ENCODE data around the gene CPLX1.

CPLX1 gene

GRCh38 chr4:854356-854755 lies 28.4 kb upstream of the CPLX1 start:
- DNase-seq: no peak

- no peak for DNase-seq
Measured at GRCh38 chr4:853416-853781, 27.5 kb upstream of the CPLX1 start.

GRCh38 chr4:851701-852430 lies 25.9 kb upstream of the CPLX1 start:
- DNase-seq: no peak

GRCh38 chr4:850323-850945 lies 24.5 kb upstream of the CPLX1 start:
- no peak for DNase-seq

- DNase-seq: no peak
Measured at GRCh38 chr4:849478-850175, 23.7 kb upstream of the CPLX1 start.

- no peak for DNase-seq
Measured at GRCh38 chr4:848803-849477, 23.0 kb upstream of the CPLX1 start.

GRCh38 chr4:848307-848691 lies 22.4 kb upstream of the CPLX1 start:
- DNase-seq: no peak

GRCh38 chr4:845836-846251 lies 19.9 kb upstream of the CPLX1 start:
- DNase-seq: no peak

- no peak for DNase-seq
Measured at GRCh38 chr4:845233-845835, 19.4 kb upstream of the CPLX1 start.

GRCh38 chr4:844752-845232 lies 18.9 kb upstream of the CPLX1 start:
- no peak for DNase-seq

- DNase-seq: no peak
Measured at GRCh38 chr4:839675-840443, 13.9 kb upstream of the CPLX1 start.

GRCh38 chr4:837772-838171 lies 11.8 kb upstream of the CPLX1 start:
- no peak for DNase-seq

- no peak for DNase-seq
Measured at GRCh38 chr4:836750-837301, 10.9 kb upstream of the CPLX1 start.

GRCh38 chr4:836003-836511 lies 10.1 kb upstream of the CPLX1 start:
- DNase-seq: no peak

GRCh38 chr4:835148-836002 lies 9.4 kb upstream of the CPLX1 start:
- no peak for DNase-seq

GRCh38 chr4:834368-835147 lies 8.6 kb upstream of the CPLX1 start:
- DNase-seq: no peak

GRCh38 chr4:833731-834367 lies 7.9 kb upstream of the CPLX1 start:
- DNase-seq: no peak

- no peak for DNase-seq
Measured at GRCh38 chr4:833156-833555, 7.2 kb upstream of the CPLX1 start.

- no peak for DNase-seq
Measured at GRCh38 chr4:832536-832935, 6.6 kb upstream of the CPLX1 start.

All from effector CD4-positive, alpha-beta T cell (primary cell).